Measurements from ENCODE around the gene CYP8B1. TPM values are rescaled to one million over a fixed set of nuclear protein-coding genes. Genes with fewer than 3 reads are reported as not detected.

The CYP8B1 gene
- total RNA-seq, 1 donor from 2014 or later = not detected

DNA sequence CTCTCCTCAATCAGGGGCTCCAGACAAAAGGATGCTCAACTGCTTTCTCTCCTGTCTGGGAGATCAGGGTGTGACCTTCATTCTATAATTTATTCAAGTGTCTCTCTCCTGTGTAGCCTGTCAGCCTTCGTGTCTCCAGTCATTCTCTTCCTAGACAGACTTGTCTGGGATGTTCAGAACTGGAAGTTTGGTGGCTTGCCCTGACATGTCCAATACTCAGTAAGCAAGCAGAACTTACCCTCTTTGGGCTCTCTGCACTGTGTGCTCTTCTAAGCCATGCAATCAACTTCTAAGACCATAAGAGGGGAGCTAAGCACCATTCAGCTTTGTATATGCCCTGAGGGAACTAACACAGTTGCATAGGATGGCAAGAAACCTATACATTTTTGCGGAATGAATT is 52.3 kb downstream of the CYP8B1 start:
- H3K4me1 Mint-ChIP-seq = peaks cover 14% of the 10 kb centered on the region
- DNase-seq (ENCODE audit: low read depth, low spot score) = no peak
- TF ChIP-seq, protein P1, sequence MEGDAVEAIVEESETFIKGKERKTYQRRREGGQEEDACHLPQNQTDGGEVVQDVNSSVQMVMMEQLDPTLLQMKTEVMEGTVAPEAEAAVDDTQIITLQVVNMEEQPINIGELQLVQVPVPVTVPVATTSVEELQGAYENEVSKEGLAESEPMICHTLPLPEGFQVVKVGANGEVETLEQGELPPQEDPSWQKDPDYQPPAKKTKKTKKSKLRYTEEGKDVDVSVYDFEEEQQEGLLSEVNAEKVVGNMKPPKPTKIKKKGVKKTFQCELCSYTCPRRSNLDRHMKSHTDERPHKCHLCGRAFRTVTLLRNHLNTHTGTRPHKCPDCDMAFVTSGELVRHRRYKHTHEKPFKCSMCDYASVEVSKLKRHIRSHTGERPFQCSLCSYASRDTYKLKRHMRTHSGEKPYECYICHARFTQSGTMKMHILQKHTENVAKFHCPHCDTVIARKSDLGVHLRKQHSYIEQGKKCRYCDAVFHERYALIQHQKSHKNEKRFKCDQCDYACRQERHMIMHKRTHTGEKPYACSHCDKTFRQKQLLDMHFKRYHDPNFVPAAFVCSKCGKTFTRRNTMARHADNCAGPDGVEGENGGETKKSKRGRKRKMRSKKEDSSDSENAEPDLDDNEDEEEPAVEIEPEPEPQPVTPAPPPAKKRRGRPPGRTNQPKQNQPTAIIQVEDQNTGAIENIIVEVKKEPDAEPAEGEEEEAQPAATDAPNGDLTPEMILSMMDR (conservative IDR thresholded peaks at IDR 0.05) = no peak
- H3K36me3 Mint-ChIP-seq (ENCODE audit: low read depth) = no peaks in the 10 kb centered on the region
- peaks cover 12% of the 10 kb centered on the region for H3K27me3 Mint-ChIP-seq (ENCODE audit: low read depth)
- no peaks in the 10 kb centered on the region for H3K9me3 Mint-ChIP-seq
- H3K4me3 Mint-ChIP-seq = no peak overlapping the region
- no peak overlapping the region for H3K27ac Mint-ChIP-seq (ENCODE audit: unreplicated experiment)

DNA sequence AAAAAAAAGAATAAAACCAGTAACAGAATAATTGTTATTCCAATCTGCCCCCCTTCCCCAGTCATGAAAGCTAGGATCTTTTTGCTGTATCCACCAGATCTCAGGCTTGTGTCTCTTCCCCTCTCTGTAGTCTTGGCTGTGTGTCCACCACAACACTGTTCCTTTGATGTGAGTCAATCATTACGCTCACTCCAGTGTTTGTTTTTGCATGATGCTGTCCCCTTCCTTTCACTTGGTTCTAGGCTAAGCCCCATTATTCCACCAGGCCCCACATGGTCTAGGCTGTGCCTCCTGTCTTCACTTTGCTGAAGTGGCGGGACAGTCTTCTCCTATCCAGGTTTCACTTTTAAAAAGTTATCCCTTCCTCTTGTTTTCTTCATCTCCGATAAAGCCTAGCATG is 52.9 kb downstream of the CYP8B1 start:
- H3K27ac Mint-ChIP-seq (ENCODE audit: unreplicated experiment) = no peak overlapping the region
- peaks cover 14% of the 10 kb centered on the region for H3K4me1 Mint-ChIP-seq
- DNase-seq (ENCODE audit: low read depth, low spot score) = no peak
- TF ChIP-seq, protein P1 (conservative IDR thresholded peaks at IDR 0.05) = no peak
- H3K4me3 Mint-ChIP-seq = no peak overlapping the region
- peaks cover 12% of the 10 kb centered on the region for H3K27me3 Mint-ChIP-seq (ENCODE audit: low read depth)
- no peaks in the 10 kb centered on the region for H3K9me3 Mint-ChIP-seq
- H3K36me3 Mint-ChIP-seq (ENCODE audit: low read depth) = no peaks in the 10 kb centered on the region

Other genes with a start within 250 kb of the CYP8B1 start
- gene ZBTB47, start 222.2 kb downstream of the CYP8B1 start, total RNA-seq = 6.6 and 7.3 TPM in 2 replicates
- not detected in 2 replicates for gene KLHL40, start 190.3 kb downstream of the CYP8B1 start, total RNA-seq
- not detected in 2 replicates for gene HHATL, start 173.1 kb downstream of the CYP8B1 start, total RNA-seq
- 1.5 and 2.0 TPM in 2 replicates for gene CCDC13, start 102.6 kb downstream of the CYP8B1 start, total RNA-seq
- gene HIGD1A, start 71.4 kb downstream of the CYP8B1 start, total RNA-seq = 82.4 and 85.2 TPM in 2 replicates
- gene ACKR2, start 66.4 kb downstream of the CYP8B1 start, total RNA-seq = 0.20 and 0.56 TPM in 2 replicates
- not detected in 2 replicates for gene ZNF662, start 30.3 kb upstream of the CYP8B1 start, total RNA-seq
- gene GASK1A, start 103.4 kb upstream of the CYP8B1 start, total RNA-seq = 2.1 and 2.9 TPM in 2 replicates
- gene POMGNT2, start 230.2 kb upstream of the CYP8B1 start, total RNA-seq = 19.8 and 20.4 TPM in 2 replicates